Endothelial cell of hepatic sinusoid (primary cell): ENCODE results near the gene RBMXL2.

Experiments
- in situ Hi-C: cut with HindIII; loops from 2 replicates; pipeline ENCODE4 v1.10.0; 2017; ENCODE audit warnings: low sequenced_read_pairs

Gene RBMXL2

DNA sequence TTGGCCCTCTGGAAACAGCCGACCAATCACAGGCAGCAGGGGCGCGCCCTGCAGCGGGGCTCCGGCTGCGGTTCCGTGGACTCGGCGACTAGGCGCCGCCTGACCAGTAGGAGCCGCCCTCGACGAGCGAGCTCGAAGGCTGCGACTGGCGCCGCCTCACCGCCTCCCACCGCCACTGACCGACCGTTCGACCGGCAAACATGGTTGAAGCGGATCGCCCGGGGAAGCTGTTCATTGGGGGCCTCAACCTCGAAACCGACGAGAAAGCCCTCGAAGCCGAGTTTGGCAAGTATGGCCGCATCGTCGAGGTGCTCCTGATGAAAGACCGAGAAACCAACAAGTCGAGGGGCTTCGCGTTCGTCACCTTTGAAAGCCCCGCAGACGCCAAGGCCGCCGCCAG is at the start of gene RBMXL2:
RBMXL2 (plus strand) TSS at position 78 of the 400 bp plus-strand sequence; CDS start at position 201, 123 bp downstream.
- in situ Hi-C loops, result loop anchor here (25.0 kb wide), 1 partner anchor 598 kb away; no protein-coding TSS in a partner anchor

- in situ Hi-C loops, result loop anchor here (5.0 kb wide), 1 partner anchor 54 kb away; no protein-coding TSS in a partner anchor
These were observed 42.2 kb upstream of the RBMXL2 start for GRCh38 chr11:7046474-7047175.

DNA sequence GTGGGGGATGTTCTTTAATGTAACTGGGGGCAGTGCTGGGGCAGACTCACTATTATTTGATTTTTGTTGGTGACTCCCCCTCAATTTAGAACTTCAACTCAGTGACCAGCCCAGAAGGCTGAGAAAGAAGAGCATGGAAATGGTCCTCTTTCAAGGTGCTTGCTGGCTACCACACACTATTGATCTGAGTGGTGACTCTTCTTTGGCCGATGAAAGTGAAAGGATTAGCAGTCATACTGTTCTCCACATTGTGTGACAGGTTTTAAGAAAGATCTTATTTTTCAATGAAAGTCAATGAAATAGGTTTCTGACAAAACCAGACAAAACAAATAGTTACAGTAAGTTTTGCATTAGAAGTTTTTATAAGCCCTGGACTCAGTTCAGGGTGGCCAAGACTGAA is 38.6 kb upstream of the RBMXL2 start:
- in situ Hi-C loops, result no loop called here

DNA sequence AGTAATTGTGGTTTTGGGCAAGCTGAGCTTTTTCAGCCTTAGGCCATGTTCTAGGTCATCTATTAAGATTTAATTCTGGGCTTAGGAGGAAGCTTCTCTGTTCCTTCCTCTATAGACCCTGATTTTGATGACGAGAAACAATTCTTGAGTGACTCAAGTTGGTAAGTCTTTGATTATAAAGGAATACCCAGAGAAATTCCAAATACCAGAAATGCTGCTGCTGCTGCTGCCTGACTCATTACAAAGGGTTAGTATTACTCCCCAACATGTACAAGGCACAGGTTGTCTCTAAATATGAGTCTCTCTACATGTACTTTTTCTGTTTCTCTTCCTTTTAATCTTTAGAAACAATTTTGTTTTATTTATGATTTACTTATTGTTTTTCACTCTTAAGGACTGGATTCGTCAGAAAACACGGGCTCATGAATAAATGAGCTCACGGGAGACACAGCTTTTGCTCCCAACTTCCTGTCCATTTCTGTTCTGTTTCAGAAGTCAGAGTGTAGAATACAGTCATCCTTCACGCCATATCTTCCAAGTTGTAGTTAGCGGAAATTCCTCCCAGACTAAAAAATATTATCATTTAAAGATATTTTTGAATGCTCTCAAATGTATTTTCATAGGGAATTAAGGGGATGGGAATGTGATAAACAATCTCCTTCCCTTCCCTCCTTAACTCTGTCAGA is 31.8 kb upstream of the RBMXL2 start:
- in situ Hi-C loops, result no loop called here

DNA sequence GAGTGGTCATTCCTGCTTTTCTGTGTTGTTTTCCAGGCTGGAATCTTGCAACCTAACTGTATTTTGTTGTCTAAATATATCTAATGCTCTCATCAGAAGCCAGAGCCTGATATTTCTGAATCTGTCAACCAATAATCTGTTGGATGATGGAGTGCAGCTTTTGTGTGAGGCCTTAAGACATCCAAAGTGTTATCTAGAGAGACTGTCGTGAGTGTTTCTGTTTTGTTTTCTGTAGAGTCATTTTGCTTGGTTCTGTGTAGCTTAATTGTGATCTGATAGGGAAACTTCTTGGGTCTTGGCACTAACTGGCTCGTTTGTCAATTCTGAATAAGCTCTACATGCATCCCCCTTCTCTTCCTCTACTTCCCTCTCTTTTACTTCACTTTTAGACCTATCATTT is 31.2 kb upstream of the RBMXL2 start:
- in situ Hi-C loops, result no loop called here

DNA sequence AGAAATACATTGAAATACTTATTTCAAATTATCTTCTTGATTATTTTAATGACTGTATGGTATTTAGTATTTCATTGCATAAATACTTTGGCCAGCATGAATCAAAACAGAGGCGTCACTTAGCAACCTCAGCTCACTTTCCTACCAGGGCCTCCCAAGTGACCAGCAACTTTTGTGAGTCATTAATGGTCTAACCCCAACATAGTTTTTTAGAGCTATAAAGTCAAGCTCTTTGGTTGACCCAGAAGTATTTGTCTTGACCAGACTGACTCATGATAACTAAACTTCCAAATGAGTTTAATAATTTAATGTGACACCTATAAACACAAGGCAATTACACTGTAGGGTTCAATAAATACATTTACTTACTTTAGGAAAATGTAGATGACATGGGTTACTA is 27.9 kb upstream of the RBMXL2 start:
- in situ Hi-C loops, result no loop called here

DNA sequence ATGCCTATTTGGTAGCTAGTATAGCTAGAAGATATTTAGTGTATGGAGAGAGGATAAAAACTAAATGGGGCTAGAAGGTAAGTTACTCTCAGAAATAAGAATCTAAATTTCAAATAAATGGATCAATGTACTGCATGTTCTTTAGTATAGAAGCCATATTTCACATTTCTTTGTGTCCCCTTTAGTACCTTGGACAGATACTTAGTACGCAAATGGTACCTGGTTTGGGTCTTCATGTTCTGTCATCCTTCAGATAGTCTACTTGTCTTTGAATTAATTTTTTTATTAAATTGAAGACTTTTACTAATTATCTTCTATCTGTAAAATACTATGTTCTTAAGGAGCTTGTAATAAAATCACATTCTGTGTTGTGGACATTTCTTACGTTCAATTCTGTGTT is 26.3 kb upstream of the RBMXL2 start:
- in situ Hi-C loops, result no loop called here

DNA sequence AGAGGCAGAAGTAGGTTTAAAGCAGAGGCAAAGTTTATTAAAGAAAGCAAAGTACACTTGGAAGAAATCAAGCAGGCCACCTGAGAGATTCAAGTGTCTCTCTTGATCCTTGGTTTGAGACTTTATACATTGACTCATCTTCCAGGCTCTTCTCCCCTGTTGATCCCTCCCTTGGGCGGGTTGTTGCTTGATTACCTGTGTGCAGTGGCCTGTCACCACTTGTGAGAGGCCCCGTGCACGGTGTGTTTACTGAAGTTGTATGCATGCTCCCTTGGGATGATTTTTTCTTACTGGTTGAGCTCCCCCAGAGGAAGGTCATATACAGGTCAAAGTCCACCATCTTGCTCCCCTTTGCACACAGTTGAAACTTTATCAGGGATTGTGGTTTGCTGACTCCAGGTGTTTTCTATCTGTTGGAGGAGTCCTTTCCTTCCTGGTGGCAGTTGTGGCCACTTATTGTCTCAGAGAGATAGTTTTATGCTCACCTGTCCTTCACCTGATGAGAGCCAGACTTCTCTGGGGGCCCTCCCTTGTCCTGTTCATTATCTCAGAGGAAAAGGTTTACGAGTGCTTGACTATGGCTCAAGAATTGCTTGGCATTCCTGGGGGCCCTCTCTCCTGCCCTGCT is 16.3 kb upstream of the RBMXL2 start:
- in situ Hi-C loops, result no loop called here

GRCh38 chr11:7077101-7077500 is 11.7 kb upstream of the RBMXL2 start:
- in situ Hi-C loops, result loop anchor here (25.0 kb wide), 1 partner anchor 610 kb away; no protein-coding TSS in a partner anchor

DNA sequence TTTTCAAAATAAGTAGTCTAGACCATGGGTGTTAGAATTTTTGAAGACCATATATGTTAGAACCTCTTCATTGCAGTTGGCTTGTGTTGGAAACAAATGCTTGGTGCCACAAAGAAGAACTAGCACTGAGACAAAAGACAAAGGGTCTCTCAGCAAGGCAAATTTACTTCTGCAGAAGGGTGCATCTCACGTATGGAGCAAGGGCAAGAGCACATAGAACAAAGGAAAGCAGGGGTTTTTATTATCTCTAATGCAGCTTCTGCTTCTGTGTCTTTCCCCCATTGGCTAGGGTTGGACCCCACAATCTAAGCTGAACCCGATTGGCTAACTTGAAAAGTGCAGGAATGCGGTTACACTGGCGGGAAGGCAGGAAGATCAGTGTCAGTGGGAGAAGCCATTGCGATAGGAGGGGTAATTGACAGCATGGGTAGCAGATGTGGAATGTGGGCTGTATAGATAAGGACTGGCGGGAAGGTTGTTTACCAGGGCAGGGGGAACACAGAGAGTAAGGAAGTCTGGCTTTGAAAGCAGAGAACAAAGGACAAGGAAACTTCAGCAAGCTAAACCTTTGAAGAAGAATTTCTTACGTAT is 9.2 kb upstream of the RBMXL2 start:
- in situ Hi-C loops, result loop anchor here (25.0 kb wide), 1 partner anchor 608 kb away; no protein-coding TSS in a partner anchor

- in situ Hi-C loops, result loop anchor here (25.0 kb wide), 1 partner anchor 606 kb away; no protein-coding TSS in a partner anchor
These were observed 7.9 kb upstream of the RBMXL2 start for GRCh38 chr11:7080900-7081299.

- in situ Hi-C loops, result loop anchor here (25.0 kb wide), 1 partner anchor 606 kb away; no protein-coding TSS in a partner anchor
These were observed 7.4 kb upstream of the RBMXL2 start for GRCh38 chr11:7081441-7081840.

- in situ Hi-C loops, result loop anchor here (25.0 kb wide), 1 partner anchor 598 kb away; no protein-coding TSS in a partner anchor
These were observed 792 bp downstream of the RBMXL2 start for GRCh38 chr11:7089328-7090251.

GRCh38 chr11:7098235-7098832 is 9.5 kb downstream of the RBMXL2 start:
- in situ Hi-C loops, result loop anchor here (25.0 kb wide), 1 partner anchor 589 kb away; no protein-coding TSS in a partner anchor

DNA sequence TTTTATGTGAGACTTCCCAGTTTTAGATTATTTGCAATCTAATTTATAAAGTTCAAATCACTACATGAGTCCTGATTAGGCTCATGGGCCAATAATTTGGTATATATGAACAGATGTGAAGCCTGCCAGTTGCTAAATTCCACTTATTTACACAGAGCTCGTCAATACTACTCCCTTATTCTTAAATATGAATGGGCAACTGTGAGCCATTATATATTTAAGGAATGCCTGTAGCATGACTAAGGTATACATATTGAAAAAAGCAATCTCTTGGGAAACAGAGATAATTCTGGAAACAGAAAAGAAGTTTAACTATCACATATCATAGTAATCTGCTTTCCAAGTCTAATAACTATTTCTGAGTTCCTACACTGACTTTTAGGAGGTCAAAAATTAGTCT is 27.0 kb downstream of the RBMXL2 start:
- in situ Hi-C loops, result no loop called here

DNA sequence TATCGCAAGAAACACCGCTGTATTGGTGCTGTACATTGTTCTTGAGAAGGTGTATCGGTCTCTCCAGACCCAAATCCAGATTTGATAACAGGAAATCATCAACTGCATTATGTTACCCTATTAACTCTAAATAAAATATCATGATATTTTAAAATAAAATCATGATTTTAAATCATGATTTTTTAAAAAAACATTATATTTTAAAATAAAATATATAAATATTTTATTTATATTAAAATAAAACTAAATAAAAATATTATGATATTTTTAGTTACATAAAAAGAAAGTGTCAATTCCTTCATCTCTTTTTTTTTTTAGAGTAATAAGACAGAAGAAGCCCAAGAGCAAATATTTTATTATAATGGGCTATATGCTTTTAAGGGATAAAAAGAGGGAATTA is 27.6 kb downstream of the RBMXL2 start:
- in situ Hi-C loops, result no loop called here

DNA sequence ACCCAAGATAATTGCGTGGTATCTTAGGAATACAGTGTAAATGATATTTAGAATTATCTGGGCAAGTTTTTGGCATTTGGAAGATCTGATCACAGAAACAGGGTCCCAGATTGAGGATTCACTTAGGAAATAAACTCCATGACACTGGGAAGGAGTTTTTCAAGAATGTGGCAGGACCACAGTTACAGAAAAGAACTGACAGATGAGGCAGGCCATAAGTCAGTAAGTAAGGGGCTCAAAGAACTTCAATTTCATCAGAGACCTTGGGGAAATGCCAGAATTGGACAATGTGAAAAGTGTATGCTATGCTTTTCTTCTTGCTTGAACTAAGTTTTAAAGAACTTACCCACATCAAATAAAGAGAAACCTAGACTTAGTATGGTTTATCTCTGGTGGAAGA is 49.3 kb downstream of the RBMXL2 start:
- in situ Hi-C loops, result no loop called here
